ENCODE data around the gene IRAK1.
A peak's percentile ranks its signal among the peaks of the same experiment; 100 is the strongest.

The IRAK1 gene

DNA sequence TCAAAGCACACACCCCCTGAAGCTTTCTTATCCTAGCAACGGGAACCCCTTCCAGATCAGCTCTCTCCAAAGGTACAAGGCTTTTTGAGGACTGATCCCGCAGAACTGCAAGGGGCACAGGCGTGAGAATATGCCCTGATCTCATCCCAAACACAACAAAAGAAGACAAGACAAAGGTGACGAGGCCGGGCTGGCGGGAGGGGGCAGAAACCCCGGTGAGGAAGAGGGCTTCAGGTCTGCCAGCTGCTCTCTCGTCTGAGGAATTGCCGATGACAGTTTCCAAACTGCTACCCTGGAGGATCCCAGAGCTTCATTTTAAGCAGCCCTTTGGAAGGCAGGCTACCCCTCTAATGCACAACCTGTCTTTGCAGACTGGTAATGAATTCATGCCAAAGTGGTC is 51.4 kb downstream of the IRAK1 start:
- H3K4me3 ChIP-seq (ENCODE audit: low read depth, low read length), result peak overlapping the region; percentile 97
- DNase-seq (ENCODE audit: low read depth), result no peak
- TF ChIP-seq, protein P1, sequence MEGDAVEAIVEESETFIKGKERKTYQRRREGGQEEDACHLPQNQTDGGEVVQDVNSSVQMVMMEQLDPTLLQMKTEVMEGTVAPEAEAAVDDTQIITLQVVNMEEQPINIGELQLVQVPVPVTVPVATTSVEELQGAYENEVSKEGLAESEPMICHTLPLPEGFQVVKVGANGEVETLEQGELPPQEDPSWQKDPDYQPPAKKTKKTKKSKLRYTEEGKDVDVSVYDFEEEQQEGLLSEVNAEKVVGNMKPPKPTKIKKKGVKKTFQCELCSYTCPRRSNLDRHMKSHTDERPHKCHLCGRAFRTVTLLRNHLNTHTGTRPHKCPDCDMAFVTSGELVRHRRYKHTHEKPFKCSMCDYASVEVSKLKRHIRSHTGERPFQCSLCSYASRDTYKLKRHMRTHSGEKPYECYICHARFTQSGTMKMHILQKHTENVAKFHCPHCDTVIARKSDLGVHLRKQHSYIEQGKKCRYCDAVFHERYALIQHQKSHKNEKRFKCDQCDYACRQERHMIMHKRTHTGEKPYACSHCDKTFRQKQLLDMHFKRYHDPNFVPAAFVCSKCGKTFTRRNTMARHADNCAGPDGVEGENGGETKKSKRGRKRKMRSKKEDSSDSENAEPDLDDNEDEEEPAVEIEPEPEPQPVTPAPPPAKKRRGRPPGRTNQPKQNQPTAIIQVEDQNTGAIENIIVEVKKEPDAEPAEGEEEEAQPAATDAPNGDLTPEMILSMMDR (IDR thresholded peaks at IDR 0.05; ENCODE audit: low read depth, low read length, missing control alignments), result no peak

DNA sequence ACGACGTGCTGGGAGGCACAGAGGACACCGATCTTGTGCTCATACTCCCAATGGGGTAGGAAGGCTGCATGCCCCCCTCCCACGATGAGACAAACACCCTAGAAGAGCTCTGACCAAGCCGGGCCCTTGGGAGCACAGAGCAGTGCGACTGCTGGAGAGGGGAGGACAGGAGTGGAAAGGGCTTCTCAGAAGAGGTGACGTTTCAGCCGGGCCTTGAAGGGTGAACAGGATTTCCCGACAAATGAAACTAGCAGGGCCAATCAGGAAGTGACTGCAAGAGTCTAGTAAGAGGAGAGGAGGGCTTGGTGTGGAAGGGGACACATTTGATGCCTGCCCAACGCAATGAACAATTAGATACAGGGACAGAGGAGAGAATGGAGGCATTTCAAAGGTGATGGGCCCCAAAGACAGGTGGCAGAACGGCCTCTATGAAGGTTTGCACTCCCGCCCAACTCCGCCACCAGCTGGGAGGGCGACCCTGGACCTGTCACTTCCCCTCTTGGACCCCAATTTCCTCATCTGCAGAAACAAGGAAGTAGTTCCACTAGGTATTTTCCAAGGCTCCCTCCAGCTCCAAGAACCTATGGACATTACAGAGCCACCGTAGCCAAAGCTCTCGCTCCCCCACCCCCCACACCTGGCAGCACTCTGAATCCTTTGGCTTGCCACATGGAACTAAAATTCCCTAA is 52.0 kb downstream of the IRAK1 start:
- H3K4me3 ChIP-seq (ENCODE audit: low read depth, low read length), result peak overlapping the region; percentile 97
- TF ChIP-seq, protein P1 (IDR thresholded peaks at IDR 0.05; ENCODE audit: low read depth, low read length, missing control alignments), result no peak
- no peak for DNase-seq (ENCODE audit: low read depth)

DNA sequence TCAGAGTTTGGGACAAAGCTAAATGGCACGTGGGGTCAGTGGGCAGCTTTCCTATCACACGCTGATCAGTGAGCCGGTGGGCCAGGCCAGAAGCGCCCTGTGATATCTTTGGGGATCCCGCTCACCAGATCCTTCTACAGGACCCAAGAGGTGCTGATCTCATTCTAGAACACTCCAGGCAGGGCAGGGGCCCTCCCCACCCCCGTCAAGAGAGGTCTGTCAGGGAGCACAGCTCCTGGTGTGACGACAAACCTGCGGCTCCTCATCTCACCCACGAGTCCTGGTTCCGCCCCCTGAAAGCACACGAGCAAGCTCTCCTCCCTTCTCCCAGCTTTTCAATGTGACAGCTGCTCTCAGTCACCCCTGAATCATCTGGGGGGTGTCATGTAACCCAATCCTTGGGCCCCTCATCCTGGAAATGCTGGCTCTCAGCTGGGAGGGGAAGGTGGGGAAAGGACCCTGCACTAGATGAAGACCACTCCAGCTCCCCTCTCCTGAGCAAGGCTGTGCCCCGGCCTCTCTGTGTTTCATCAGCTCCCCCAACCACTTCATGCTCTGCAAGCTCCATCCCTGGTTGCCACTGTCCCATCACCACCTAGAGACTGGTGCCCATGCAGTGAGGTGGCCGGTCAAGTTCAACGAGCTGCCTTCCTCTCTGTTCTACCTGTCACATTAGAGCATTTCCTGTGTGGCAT is 52.7 kb downstream of the IRAK1 start:
- TF ChIP-seq, protein P1 (IDR thresholded peaks at IDR 0.05; ENCODE audit: low read depth, low read length, missing control alignments), result no peak
- no peak for DNase-seq (ENCODE audit: low read depth)
- H3K4me3 ChIP-seq (ENCODE audit: low read depth, low read length), result peak overlapping the region; percentile 97

DNA sequence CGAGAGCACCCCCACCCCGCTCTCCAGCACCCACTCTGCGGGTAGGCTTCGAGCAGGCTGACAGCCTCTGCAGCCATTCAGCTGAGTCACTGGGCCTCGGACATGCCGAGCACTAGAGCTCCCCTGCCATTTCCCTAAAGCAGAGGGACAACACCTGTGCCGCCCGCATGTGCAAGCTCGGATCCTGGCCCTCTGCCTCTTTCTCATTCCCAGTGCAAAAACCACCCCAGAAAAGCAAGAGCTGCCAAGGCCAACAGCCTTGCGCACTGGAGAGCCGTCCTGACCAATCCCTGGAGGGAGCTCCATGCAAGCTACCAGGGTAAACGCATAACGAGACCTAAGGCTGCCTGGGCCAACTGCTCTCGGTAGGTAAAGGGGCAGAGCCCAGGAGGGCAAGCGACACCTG is 53.4 kb downstream of the IRAK1 start:
- no peak for DNase-seq (ENCODE audit: low read depth)
- H3K4me3 ChIP-seq (ENCODE audit: low read depth, low read length), result no peak overlapping the region
- TF ChIP-seq, protein P1 (IDR thresholded peaks at IDR 0.05; ENCODE audit: low read depth, low read length, missing control alignments), result no peak

DNA sequence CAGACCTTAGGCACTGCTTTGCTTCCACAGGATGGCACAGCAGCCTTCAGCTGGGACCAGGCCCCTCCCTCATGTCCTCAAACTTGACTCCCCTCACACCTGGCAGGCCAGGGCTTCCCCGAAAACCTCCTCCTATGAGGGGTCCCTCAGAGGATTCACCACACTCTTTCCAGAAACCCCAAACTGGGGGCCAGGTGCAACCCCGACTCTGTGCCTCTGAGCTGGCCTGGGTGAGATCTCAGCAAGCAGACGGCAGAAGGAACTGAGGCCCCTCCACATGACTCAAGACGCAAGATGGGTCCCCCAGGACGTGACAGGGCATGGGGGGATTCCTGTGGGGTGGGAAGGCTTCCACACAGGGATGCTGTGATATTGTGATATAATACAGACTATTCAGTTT is 54.3 kb downstream of the IRAK1 start:
- no peak overlapping the region for H3K4me3 ChIP-seq (ENCODE audit: low read depth, low read length)
- TF ChIP-seq, protein P1 (IDR thresholded peaks at IDR 0.05; ENCODE audit: low read depth, low read length, missing control alignments), result no peak
- no peak for DNase-seq (ENCODE audit: low read depth)

DNA sequence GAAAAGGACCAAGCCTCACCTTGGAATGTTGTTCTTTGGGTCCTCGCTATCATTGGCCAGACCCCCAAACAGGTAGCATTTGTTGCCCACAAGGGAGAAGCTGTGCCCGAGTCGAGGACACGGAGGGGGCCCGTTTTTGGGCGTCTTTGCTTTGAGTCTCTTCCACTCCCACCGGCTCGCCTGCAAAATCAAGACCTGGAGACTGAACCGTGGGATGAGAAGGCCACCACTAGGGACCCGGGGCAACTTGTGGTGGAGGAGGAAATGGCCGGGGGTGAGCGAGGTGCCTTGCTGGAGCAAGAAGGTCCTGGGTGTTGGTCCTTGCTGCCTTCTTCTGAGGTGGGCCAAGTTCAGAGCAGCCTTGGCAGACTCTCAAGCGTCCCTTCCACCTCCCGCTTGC is 55.6 kb downstream of the IRAK1 start:
- DNase-seq (ENCODE audit: low read depth), result no peak
- H3K4me3 ChIP-seq (ENCODE audit: low read depth, low read length), result no peak overlapping the region
- TF ChIP-seq, protein P1 (IDR thresholded peaks at IDR 0.05; ENCODE audit: low read depth, low read length, missing control alignments), result no peak
